HL-60/S4 treated with phorbol 12-myristate 13-acetate at 8.2 ng/mL for 4 days and 3 days (cell line): ENCODE measurements around the gene NISCH.
"Not testable (repeated sequence)": the region's sequence is repeated elsewhere in the genome, so short reads cannot be mapped to it uniquely, and the experiment has no call there.

Source experiments
- in situ Hi-C: fragments of 300-500 bp; cut with MboI; formaldehyde crosslinking; loops from 2 replicates; pipeline ENCODE4 v1.15.0; 2022; ENCODE audit warnings: low sequenced_read_pairs

The NISCH gene

DNA sequence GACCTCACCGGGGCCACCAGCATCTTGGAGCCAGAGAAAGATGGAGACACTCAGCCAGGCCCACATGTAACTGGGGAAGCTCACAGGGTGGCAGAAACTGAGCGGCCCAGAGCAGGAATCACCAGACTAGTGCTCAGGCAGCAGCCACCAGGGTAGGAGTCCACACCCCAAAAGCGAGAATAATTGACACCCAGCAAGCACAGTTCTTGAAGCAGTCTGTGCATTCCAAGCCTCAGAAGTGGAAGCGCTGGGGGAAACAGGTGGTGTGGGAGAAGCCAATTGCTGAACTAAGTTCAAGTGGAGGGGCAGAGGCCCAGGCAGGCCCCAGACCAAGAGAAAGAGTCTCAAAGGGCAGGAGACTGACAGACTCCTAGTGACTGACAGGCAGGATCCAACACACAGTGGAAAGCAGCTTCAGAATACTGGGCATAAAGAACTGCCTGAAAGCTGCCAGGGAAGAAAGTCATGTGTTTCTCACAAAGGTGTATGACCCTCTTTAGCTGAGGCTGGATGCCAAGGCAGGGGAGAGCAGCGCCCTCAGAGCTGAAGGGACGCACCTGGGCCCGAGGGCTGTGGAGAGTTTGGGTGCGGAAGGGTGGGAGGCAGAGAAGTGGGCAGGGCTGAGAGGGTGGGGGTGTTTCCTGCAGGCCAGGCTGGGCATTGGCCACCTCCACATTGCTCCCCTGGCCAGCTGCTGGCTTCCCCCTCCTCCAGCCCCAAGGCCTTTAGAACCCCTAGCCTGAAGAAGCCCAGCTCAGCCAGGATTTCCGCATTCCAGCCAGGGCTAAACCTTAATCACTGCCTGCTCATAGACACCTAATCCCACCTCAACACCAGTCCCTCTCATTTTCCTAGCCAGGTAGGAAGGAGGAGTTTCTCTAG lies 70.5 kb downstream of the NISCH start:
- in situ Hi-C loops = no loop called here

- in situ Hi-C loops = not testable (repeated sequence)
These were observed 71.3 kb downstream of the NISCH start for GRCh38 chr3:52526671-52527038.

GRCh38 chr3:52527039-52527731 lies 71.8 kb downstream of the NISCH start:
- in situ Hi-C loops = no loop called here

DNA sequence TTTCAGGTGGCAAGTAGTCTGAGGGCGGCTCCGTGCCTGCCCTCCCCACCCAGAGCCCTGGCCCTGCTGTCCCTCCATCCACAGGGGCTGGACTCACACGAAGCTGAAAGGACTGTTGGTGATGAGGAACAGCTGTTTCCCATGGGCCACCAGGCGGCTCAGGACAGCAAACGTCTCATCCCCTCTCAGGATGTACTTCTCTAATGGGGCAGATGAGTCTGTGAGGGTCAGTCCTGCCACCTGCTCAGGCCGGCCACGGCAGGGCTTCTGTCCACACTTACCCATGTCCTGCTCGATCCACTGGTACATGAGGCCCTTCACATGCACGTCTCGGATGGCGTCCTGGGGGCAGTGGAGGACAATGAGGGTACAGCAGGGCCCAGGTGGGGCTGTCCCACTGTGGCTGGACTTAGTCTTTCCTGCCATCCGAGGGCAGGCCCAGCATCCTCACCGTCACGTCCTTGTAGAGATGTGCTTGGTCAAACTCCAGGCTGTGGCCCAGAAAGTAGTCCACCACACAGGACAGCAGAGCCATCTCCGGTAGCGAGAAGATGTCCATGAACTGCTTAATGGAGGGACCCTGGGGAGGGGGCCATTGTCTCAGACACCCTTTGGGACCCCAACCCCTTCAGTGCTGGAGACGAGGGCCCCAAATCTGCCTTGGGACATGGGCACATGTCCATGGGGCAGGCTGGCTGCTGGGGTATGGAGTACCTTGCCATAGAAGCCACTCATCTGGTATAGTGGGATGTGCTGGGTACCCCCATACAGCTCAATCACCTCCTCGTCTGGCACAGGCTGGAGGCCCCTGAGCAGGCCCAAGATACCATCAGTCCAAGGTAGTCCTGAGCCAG lies 72.6 kb downstream of the NISCH start:
- in situ Hi-C loops = no loop called here

- in situ Hi-C loops = no loop called here
These were observed 73.4 kb downstream of the NISCH start for GRCh38 chr3:52528586-52529375.

- in situ Hi-C loops = no loop called here
These were observed 74.3 kb downstream of the NISCH start for GRCh38 chr3:52529376-52530333.

- in situ Hi-C loops = no loop called here
These were observed 75.8 kb downstream of the NISCH start for GRCh38 chr3:52530918-52531826.

DNA sequence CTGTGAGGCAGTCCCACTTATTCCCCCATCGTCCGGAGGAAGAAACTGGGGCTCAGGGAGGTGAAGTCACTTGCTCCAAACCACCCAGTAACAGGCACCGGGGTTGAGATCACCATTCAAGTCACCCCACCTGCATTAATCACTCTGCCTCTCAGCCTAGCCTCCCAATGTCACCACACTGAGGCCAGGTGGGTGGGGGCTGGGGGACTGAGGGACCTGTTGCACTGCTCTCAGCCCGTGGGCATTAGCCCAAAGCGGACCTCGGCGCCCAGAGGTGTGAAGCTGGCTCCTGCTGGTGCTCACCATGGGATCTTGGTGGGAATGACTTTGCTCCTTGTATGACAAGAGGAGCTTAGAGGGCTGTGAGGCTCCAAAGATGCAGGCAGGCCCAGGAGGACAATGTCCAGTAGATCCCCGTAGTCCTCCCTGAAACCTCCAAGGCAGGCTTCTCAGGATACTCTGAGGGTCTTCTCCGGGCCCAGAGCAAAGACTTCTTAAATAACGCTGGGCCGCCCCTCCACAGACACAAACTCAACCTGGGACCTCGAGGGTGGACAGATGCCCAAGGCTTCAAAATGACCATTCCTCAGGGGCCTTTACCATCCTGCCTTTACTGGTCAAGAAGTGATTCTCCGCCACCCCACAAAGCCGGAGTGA lies 76.6 kb downstream of the NISCH start:
- in situ Hi-C loops = no loop called here

GRCh38 chr3:52532517-52532837 lies 77.1 kb downstream of the NISCH start:
- in situ Hi-C loops = no loop called here

GRCh38 chr3:52532838-52533622 lies 77.6 kb downstream of the NISCH start:
- in situ Hi-C loops = no loop called here

- in situ Hi-C loops = no loop called here
These were observed 78.3 kb downstream of the NISCH start, which contains the start of gene NT5DC2 for GRCh38 chr3:52533623-52534280. TSS of gene NT5DC2 (minus strand) at chr3:52533857. CDS start at chr3:52533737, 120 bp downstream.

GRCh38 chr3:52534281-52535183 lies 79.1 kb downstream of the NISCH start:
- in situ Hi-C loops = no loop called here

DNA sequence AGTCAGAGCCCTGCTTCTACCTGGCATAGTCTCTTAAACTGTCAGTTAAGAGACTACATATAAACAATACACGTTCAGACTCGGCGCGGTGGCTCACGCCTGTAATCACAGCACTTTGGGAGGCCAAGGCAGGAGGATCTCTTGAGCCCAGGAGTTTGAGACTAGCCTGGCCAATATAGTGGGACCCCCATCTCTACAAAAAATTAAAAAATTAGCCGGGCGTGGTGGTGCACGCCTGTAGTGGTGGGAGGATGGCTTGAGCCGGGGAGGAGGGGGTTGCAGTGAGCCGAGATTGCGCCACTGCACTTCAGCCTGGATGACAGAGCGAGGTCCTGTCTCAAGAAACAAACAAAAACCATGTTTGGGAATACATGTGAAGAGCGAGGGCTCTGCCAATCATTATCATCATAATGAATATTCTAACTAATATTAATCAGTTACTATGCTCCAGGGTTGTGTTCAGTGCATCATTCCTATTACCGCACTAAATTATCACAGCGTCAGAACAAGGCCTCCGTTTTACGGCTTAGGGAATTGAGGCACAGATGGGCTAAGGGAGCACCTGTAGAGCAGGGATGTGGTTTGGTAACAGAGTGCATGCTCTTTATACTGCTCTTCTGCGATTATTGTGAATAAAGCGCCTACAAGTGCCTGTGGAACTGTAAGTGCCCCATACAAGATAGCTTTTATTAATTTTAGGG lies 80.2 kb downstream of the NISCH start:
- in situ Hi-C loops = no loop called here

GRCh38 chr3:52536112-52536368 lies 80.6 kb downstream of the NISCH start:
- in situ Hi-C loops = no loop called here
